ENCODE data around the gene STAT1.

The STAT1 gene

DNA sequence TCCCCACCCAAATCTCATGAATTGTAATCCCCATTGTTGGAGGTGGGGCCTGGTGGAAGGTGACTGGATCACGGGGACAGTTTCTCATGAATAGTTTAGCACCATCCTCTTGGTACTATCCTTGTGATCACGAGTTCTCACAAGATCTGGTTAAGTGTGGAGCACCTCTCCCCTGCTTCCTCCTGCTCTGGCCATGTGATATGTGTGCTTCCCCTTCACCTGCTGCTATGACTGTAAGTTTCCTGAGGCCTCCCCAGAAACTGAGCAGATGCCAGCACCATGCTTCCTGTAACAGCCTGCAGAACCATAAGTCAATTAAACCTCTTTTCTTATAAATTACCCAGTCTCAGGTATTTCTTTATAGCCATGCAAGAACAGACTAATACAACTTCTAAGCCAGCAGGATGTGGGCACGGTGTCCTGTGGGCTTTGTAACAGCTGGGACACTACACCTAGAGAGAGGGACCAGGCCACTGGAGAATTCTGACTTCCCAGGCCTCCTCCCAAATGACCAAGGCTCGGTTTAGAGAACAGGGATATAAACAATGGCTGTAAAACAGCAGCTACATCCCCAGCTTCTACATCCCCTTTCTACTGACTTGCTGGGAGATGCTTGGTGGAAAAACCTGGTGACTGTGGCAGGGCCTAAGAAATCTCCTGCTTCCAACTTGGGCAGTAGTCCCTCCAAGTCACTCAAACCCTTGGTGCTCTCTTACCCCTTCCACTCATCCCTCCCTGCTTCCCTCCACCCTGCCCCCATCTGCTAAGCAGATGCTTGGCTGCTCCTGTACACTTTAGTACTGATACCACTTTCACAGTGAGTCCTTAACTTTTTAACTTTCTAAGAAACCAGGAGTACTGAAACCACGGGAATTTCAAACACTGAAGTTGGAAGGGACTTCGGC, 10.3 kb downstream of the STAT1 start:
- DNase-seq (ENCODE audit: low spot score), result no peak
- TF ChIP-seq CTCF (IDR thresholded peaks at IDR 0.05; ENCODE audit: borderline replicate concordance, control extremely low read depth, extremely low read depth, insufficient read depth, missing control alignments), result no peak
- in situ Hi-C loops (cut with MboI; ENCODE audit: low sequenced_read_pairs, unreplicated experiment), result no loop called here

- no peak for DNase-seq (ENCODE audit: low spot score)
- TF ChIP-seq CTCF (IDR thresholded peaks at IDR 0.05; ENCODE audit: borderline replicate concordance, control extremely low read depth, extremely low read depth, insufficient read depth, missing control alignments), result no peak
- in situ Hi-C loops (cut with MboI; ENCODE audit: low sequenced_read_pairs, unreplicated experiment), result no loop called here
These were observed 12.3 kb downstream of the STAT1 start for GRCh38 chr2:191001624-191002023.

DNA sequence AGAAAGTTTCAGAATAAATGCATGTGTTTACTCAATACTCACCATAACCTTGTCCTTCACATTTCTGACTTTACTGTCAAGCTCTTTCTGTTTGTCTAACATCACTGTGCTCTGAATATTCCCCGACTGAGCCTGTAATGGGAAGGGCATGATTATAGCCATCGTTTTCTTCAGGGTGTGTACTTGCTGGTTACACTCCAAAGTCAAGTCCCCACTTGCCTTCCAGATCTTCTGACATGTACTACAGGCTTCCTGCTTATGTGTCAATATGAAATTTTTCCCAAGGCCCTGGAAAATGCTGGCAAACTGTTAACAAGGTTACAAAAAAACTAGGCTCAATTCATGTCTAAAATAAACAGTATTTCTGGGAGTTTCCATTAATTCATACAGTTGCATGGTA, 12.9 kb downstream of the STAT1 start:
- DNase-seq (ENCODE audit: low spot score), result no peak
- TF ChIP-seq CTCF (IDR thresholded peaks at IDR 0.05; ENCODE audit: borderline replicate concordance, control extremely low read depth, extremely low read depth, insufficient read depth, missing control alignments), result no peak
- in situ Hi-C loops (cut with MboI; ENCODE audit: low sequenced_read_pairs, unreplicated experiment), result no loop called here

DNA sequence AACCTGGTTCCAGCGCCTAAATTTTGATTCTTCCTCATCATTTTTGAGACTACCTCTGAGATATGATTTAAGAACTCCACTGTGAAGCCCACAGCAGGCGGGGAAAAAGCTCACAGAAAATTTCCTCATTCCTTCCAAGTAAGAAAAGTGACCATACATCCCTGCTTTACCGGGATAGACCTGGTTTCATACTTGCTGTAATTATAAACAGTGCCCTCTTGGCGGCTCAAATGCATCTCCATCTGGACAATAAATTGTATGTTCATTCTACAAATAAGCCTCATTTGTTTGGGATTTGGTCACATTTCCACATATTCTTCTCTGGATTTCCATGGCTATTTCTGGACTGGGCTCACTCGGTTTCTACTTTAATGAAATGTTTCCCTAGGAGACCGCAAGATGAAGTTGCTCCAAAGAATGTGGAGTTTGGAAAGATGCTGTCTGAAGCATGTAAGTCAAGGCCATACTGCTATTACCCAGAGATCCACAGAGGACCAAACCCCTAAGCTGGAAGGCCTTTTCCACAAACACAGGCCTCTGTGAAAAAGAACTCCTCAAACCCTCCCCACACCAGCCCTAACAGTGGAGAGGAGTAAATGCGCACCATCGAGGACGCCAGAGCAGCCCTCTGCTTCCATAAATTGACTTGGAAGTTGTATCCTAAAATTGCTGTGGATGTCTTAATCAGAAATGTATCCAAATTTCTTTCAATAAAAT, 13.9 kb downstream of the STAT1 start:
- DNase-seq (ENCODE audit: low spot score), result no peak
- in situ Hi-C loops (cut with MboI; ENCODE audit: low sequenced_read_pairs, unreplicated experiment), result no loop called here
- TF ChIP-seq CTCF (IDR thresholded peaks at IDR 0.05; ENCODE audit: borderline replicate concordance, control extremely low read depth, extremely low read depth, insufficient read depth, missing control alignments), result no peak

- DNase-seq (ENCODE audit: low spot score), result no peak
These were observed 14.9 kb downstream of the STAT1 start for GRCh38 chr2:190999058-190999457.

More at GRCh38 chr2:190999058-190999457, 14.9 kb downstream of the STAT1 start:
- TF ChIP-seq CTCF (IDR thresholded peaks at IDR 0.05; ENCODE audit: borderline replicate concordance, control extremely low read depth, extremely low read depth, insufficient read depth, missing control alignments), result no peak
- in situ Hi-C loops (cut with MboI; ENCODE audit: low sequenced_read_pairs, unreplicated experiment), result no loop called here
